Measurements from ENCODE around the gene L1CAM.

DNA sequence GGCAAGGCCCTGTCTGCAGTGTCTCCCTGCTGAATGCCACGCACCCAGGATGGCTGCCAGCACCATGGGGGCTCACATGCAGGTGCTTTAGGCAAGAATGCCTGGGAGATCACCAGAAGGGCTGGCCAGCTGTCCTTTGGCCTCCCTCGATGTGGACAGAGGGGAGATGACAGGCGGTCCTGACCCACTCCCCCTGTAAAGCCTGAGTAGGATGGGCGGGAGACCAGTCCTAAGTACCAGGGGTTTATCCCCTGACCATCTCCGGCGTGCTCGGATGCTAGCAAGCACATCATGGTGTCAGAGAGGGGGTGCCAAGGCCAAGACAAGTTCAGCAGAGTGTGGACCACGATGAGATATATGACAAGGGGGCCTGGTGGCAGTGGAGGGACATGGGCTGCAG, 60.9 kb downstream of the L1CAM start:
- TF ChIP-seq, protein P1, sequence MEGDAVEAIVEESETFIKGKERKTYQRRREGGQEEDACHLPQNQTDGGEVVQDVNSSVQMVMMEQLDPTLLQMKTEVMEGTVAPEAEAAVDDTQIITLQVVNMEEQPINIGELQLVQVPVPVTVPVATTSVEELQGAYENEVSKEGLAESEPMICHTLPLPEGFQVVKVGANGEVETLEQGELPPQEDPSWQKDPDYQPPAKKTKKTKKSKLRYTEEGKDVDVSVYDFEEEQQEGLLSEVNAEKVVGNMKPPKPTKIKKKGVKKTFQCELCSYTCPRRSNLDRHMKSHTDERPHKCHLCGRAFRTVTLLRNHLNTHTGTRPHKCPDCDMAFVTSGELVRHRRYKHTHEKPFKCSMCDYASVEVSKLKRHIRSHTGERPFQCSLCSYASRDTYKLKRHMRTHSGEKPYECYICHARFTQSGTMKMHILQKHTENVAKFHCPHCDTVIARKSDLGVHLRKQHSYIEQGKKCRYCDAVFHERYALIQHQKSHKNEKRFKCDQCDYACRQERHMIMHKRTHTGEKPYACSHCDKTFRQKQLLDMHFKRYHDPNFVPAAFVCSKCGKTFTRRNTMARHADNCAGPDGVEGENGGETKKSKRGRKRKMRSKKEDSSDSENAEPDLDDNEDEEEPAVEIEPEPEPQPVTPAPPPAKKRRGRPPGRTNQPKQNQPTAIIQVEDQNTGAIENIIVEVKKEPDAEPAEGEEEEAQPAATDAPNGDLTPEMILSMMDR (IDR thresholded peaks at IDR 0.05): no peak
- TF ChIP-seq EZH2 (IDR thresholded peaks at IDR 0.05; ENCODE audit: borderline replicate concordance, insufficient read depth, low read depth, low read length, poor library complexity, severe bottlenecking): no peak
